Testis (tissue), 3 donors: Measurements from ENCODE around the gene CTH. TPM values are rescaled to one million over a fixed set of nuclear protein-coding genes. Genes with fewer than 3 reads are reported as not detected.
A peak's percentile ranks its signal among the peaks of the same experiment; 100 is the strongest.
"Not testable (repeated sequence)": the region's sequence is repeated elsewhere in the genome, so short reads cannot be mapped to it uniquely, and the experiment has no call there.

Experiments
- DNase-seq: peaks from one replicate; pipeline ENCODE4 v3.0.0-alpha.2; 2019
- H3K27ac ChIP-seq, 2 donors: fragments of 200-600 bp; sonication (generic); one replicate each; pipeline ENCODE4 v1.5.1; 2019
- H3K27me3 ChIP-seq: fragments of 200-600 bp; sonication (generic); one replicate; pipeline ENCODE4 v1.5.1; 2019
- H3K36me3 ChIP-seq: fragments of 200-600 bp; sonication (generic); one replicate; pipeline ENCODE4 v1.5.1; 2017; ENCODE audit warnings: low read depth; ENCODE audit errors: missing control alignments
- H3K4me1 ChIP-seq: fragments of 200-600 bp; sonication (generic); one replicate; pipeline ENCODE4 v1.5.1; 2019
- H3K4me3 ChIP-seq, 2 donors: fragments of 200-600 bp; sonication (generic); one replicate each; pipeline ENCODE4 v1.5.1; 2017 to 2019
- H3K9me3 ChIP-seq: fragments of 200-600 bp; sonication (generic); one replicate; pipeline ENCODE4 v1.5.1; 2017
- POLR2A ChIP-seq: fragments of 450-650 bp; IDR thresholded peaks from one replicate; pipeline ENCODE4 v1.6.1; 2017; ENCODE audit warnings: antibody characterized with exemption, mild to moderate bottlenecking, moderate library complexity
- WGBS, 2 donors: methylation state at CpG; one replicate each; pipeline ENCODE4 v1.1.5; 2018; 5-methylcytosine and 5-hydroxymethylcytosine counted together
- intact Hi-C: fragments of 100-400 bp; cut with DNase I; formaldehyde crosslinking; loops from one replicate; pipeline ENCODE4 v1.15.1; 2023; ENCODE audit warnings: low total_unique reads
- polyA plus RNA-seq: library from polyadenylated mRNA; stranded (reverse); fragments of 350-450 nt; fragmentation: Illumina TruSeq; extraction: RNeasy Lipid Tissue Mini Kit (QIAGEN cat#74804); gene quantifications from one replicate; pipeline ENCODE4 v1.2.3, GENCODE V29; 2014; ENCODE audit warnings: low read depth, low replicate concordance; ENCODE audit not compliant: insufficient read depth
- total RNA-seq, 2 donors: library from RNA; depleted of rRNA; stranded (reverse); fragments of >200 nt; gene quantifications; one replicate each; pipeline ENCODE4 v1.2.3, GENCODE V29; 2016
- TF ChIP-seq, protein P1 (sequence below), 3 experiments: fragments of 450-650 bp in 2 of 3; fragments of 200-600 bp in 1 of 3; sonication (generic) in 1 of 3; IDR thresholded peaks; one replicate each; pipeline ENCODE4 v1.5.1; 2016 to 2019; ENCODE audit warnings: antibody characterized with exemption in 3 of 3, mild to moderate bottlenecking in 2 of 3, moderate library complexity in 1 of 3

The CTH gene
- total and polyA plus RNA-seq, 3 donors from 2014 or later: 8.9 to 14.0 (median 10.0) TPM

DNA sequence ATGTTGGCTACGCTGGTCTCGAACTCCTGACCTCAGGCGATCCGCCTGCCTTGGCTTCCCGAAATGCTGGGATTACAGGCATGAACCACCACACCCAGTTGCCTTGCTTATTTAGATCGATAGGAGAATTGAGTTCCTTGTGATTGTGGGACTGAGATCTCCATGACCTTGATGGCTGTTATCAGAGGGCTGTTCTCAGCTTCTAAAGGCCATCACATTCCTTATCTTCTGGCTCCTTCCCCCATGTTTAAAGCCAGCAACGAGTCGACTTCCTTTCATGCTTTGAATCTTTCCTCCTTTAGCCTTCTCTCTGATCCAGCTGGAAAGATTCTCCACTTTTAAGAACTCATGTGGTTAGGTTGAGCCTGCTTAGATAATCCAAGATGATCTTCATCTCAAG, 38.0 kb downstream of the CTH start:
- Histone ChIP-seq H3K27me3 (no peaks in the 10 kb centered on the region), H3K27ac (no peak overlapping the region), H3K4me1 (no peaks in the 10 kb centered on the region), H3K9me3 (no peaks in the 10 kb centered on the region), H3K4me3 (no peak overlapping the region), H3K36me3 (no peaks in the 10 kb centered on the region)
- 76 to 77% methylated on average over 8 of the region's 8 CpGs for WGBS, 2 donors
- intact Hi-C loops: no loop called here
- TF ChIP-seq, protein P1, sequence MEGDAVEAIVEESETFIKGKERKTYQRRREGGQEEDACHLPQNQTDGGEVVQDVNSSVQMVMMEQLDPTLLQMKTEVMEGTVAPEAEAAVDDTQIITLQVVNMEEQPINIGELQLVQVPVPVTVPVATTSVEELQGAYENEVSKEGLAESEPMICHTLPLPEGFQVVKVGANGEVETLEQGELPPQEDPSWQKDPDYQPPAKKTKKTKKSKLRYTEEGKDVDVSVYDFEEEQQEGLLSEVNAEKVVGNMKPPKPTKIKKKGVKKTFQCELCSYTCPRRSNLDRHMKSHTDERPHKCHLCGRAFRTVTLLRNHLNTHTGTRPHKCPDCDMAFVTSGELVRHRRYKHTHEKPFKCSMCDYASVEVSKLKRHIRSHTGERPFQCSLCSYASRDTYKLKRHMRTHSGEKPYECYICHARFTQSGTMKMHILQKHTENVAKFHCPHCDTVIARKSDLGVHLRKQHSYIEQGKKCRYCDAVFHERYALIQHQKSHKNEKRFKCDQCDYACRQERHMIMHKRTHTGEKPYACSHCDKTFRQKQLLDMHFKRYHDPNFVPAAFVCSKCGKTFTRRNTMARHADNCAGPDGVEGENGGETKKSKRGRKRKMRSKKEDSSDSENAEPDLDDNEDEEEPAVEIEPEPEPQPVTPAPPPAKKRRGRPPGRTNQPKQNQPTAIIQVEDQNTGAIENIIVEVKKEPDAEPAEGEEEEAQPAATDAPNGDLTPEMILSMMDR (IDR thresholded peaks at IDR 0.05): no peak
- no peak for TF ChIP-seq POLR2A
- DNase-seq: no peak

DNA sequence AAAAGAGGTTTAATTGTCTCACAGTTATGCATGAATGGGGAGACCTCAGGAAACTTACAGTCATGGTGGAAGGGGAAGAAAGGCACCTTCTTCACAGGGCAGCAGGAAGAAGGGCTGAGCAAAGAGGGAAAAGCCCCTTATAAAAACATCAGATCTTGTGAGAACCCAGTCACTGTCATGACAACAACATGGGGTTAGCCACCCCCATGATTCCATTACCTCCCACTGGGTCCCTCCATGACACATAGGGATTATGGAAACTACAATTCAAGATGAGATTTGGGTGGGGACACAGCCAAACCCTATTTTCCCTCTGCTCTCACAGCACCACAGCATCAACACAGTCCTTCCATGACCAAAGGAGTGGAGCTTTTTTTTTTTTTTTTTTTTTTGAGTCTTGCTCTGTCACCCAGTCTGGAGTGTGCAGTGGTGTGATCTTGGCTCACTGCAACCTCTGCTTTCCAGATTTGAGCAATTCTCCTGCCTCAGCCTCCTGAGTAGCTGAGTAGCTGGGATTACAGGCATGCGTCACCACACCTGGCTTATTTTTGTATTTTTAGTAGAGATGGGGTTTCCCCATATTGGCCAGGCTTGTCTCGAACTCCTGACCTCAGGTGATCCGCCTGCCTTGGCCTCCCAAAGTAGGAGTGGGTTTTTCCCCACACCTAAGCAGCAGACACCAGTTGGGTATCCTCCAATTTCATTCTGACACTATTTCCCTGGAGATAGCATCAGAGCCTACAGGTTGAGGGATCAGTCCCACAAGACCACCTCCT, 41.3 kb downstream of the CTH start:
- H3K9me3 ChIP-seq, H3K36me3 ChIP-seq, H3K4me3 ChIP-seq, DNase-seq, H3K27me3 ChIP-seq, H3K4me1 ChIP-seq, H3K27ac ChIP-seq, intact Hi-C loops: not testable (repeated sequence)
- WGBS, 2 donors: 67 to 98% methylated on average over 3 of the region's 3 CpGs

DNA sequence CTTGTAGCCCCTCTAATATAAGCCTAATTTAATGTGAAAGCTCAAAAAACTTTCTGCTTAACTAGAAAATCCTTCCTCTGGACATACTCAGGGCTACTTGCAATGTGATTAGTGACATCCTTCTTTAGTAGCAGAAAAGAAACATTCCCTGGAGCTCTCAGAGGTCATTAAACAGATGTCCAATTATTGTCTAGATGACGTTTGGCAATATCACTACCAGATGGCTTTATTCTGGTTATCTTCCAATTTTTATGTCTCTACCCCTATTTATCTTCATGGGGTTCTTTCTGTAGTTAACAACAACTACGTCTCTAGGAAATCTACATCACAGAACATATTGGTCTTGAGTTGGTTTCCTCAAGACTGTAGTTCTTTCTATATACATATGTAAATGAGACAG, 44.2 kb downstream of the CTH start:
- intact Hi-C loops: no loop called here
- Histone ChIP-seq H3K36me3 (no peaks in the 10 kb centered on the region), H3K27me3 (no peaks in the 10 kb centered on the region), H3K9me3 (no peaks in the 10 kb centered on the region), H3K4me3 (no peak overlapping the region), H3K4me1 (peaks cover 17% of the 10 kb centered on the region), H3K27ac (no peak overlapping the region)
- TF ChIP-seq POLR2A: no peak
- TF ChIP-seq, protein P1 (IDR thresholded peaks at IDR 0.05): no peak
- 40 to 50% methylated on average over 2 of the region's 2 CpGs for WGBS, 2 donors
- no peak for DNase-seq

DNA sequence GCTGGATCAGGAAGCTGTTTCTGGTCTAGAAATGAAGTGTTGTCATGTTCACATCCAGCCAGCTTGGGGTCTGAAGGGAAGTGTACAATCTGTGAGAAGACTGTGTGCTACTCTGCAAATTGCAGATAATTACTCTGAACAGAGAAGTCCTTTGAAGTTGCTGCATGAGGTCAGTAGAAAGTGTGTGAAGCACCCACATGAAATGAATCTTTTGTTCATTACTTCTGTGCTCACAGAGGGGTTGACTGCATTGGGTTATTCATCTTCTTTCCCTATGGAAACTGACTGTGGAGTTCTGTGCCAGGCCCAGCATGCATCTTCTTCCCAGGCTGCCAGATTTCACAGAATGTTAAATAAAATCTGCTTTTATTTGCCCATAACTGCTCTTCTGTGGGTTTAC, 47.1 kb downstream of the CTH start:
- DNase-seq: peak; percentile 22
- no peaks in the 10 kb centered on the region for H3K9me3 ChIP-seq
- no peaks in the 10 kb centered on the region for H3K36me3 ChIP-seq
- H3K4me1 ChIP-seq: peaks cover 29% of the 10 kb centered on the region
- intact Hi-C loops: no loop called here
- no peak for TF ChIP-seq POLR2A
- TF ChIP-seq, protein P1 (IDR thresholded peaks at IDR 0.05): no peak
- H3K27me3 ChIP-seq: no peaks in the 10 kb centered on the region
- H3K4me3 ChIP-seq: no peak overlapping the region
- peak overlapping the region; percentile 6 to 64 for H3K27ac ChIP-seq

DNA sequence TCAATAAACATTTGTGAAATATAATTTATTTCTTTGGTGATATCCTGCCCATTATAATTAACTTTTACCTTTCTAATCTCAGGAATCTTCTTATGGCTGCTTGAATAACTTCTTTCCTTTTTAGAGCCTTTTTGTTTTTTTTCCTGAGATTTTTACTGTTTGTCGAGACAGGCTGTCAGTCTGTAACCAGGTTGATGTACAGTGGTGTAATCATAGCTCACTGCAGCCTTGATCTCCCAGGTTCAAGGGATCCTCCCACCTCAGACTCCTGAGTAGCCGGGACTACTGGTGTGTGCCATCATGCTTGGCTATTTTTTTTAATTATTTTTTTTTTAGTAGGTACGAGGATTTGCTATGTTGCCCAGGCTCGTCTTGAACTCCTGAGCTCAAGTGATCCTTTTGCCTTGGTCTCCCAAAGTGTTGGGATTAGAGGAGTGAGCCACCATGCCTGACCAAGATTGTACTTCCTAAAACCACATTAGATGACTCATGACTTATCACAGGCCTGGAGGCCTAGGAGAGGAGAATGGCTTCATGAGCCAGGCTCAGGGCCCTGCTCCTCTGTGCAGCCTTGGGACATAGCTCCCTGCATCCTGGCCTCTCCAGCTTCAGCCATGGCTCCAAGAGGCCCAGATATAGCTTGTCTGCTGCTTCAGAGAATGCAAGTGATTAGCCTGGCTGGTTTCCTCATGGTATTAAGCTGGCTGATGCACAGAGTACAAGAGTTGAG, 48.6 kb downstream of the CTH start:
- Histone ChIP-seq H3K4me1 (peaks cover 29% of the 10 kb centered on the region), H3K36me3 (no peaks in the 10 kb centered on the region), H3K9me3 (no peaks in the 10 kb centered on the region), H3K27me3 (no peaks in the 10 kb centered on the region), H3K4me3 (no peak overlapping the region), H3K27ac (peak overlapping the region in 1 of 2 donors; percentile 64)
- TF ChIP-seq, protein P1 (IDR thresholded peaks at IDR 0.05): no peak
- TF ChIP-seq POLR2A: no peak
- intact Hi-C loops: no loop called here
- WGBS, 2 donors: 88 to 89% methylated on average over 4 of the region's 4 CpGs
- no peak for DNase-seq

DNA sequence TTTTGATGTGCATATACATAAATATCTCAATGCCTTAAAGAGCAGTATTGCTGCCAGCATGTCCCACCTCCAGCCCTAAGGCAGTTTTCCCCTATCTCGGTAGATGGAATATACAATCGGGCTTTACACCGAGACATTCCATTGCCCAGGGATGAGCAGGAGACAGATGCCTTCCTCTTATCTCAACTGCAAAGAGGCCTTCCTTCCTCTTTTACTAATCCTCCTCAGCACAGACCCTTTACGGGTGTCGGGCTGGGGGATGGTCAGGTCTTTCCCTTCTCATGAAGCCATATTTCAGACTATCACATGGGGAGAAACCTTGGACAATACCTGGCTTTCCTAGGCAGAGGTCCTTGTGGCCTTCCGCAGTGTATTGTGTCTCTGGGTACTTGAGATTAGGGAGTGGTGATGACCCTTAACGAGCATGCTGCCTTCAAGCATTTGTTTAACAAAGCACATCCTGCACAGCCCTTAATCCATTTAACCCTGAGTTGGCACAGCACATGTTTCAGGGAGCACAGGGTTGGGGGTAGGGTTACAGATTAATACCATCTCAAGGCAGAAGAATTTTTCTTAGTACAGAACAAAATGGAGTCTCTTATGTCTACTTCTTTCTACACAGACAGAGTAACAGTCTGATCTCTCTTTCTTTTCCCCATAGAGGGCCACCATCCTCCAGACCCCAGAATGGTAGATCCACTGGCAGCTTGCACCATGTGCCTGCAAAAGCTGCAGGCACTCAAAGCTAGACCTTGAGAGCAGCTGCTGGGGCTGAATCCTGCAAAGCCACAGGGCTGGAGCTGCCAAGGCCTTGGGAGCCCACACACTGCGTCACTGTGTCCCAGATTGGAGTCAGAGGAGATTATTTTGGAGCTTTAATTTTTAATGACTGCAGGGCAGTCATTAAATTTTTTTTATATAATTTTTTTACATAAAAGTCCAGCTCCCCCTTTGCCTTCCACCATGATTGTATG, 50.0 kb downstream of the CTH start:
- H3K4me1 ChIP-seq: peaks cover 29% of the 10 kb centered on the region
- H3K4me3 ChIP-seq, H3K36me3 ChIP-seq, intact Hi-C loops, H3K9me3 ChIP-seq, H3K27me3 ChIP-seq: not testable (repeated sequence)
- DNase-seq: peak; percentile 83
- 32 to 74% methylated on average over 8 of the region's 8 CpGs for WGBS, 2 donors
- peak overlapping the region; percentile 27 to 76 for H3K27ac ChIP-seq
